Hepatocyte (in vitro differentiated cells): ENCODE measurements around the gene CNOT4.

ENCODE experiments used
- CTCF ChIP-seq: fragments of 200-600 bp; sonication (generic); IDR thresholded peaks from 2 replicates; pipeline ENCODE4 v1.5.1; 2016; ENCODE audit warnings: antibody characterized with exemption, mild to moderate bottlenecking; ENCODE audit not compliant: poor library complexity
- EZH2 ChIP-seq: fragments of 200-600 bp; sonication (generic); IDR thresholded peaks from 2 replicates; pipeline ENCODE4 v1.6.1; 2016; ENCODE audit warnings: antibody characterized with exemption, mild to moderate bottlenecking, borderline replicate concordance
- EZH2phosphoT487 ChIP-seq: fragments of 200-600 bp; sonication (generic); IDR thresholded peaks from one replicate; pipeline ENCODE4 v1.6.1; 2018; ENCODE audit warnings: antibody characterized with exemption, mild to moderate bottlenecking, low read depth, moderate library complexity; ENCODE audit not compliant: unreplicated experiment, severe bottlenecking

- no peak for TF ChIP-seq CTCF
- TF ChIP-seq EZH2: no peak
- no peak for TF ChIP-seq EZH2phosphoT487
Measured at GRCh38 chr7:135441791-135442190, 68.1 kb downstream of the CNOT4 start.
